NCI-H1694 treated with DMSO at 0.1 percent for 48 hours (cell line): Measurements from ENCODE around the gene MACROD2.

Experiments used
- DNase-seq: peaks from one replicate; lab custom pipeline; 2025; lab: John Stamatoyannopoulos, UW

MACROD2 gene

GRCh38 chr20:16064989-16065707 is 2069.8 kb downstream of the MACROD2 start:
- DNase-seq = no peak

- no peak for DNase-seq
Observed at GRCh38 chr20:16066571-16066970, 2071.3 kb downstream of the MACROD2 start.

GRCh38 chr20:16069389-16070010 is 2074.2 kb downstream of the MACROD2 start:
- no peak for DNase-seq

- DNase-seq = no peak
Observed at GRCh38 chr20:16072220-16072619, 2076.9 kb downstream of the MACROD2 start.

DNA sequence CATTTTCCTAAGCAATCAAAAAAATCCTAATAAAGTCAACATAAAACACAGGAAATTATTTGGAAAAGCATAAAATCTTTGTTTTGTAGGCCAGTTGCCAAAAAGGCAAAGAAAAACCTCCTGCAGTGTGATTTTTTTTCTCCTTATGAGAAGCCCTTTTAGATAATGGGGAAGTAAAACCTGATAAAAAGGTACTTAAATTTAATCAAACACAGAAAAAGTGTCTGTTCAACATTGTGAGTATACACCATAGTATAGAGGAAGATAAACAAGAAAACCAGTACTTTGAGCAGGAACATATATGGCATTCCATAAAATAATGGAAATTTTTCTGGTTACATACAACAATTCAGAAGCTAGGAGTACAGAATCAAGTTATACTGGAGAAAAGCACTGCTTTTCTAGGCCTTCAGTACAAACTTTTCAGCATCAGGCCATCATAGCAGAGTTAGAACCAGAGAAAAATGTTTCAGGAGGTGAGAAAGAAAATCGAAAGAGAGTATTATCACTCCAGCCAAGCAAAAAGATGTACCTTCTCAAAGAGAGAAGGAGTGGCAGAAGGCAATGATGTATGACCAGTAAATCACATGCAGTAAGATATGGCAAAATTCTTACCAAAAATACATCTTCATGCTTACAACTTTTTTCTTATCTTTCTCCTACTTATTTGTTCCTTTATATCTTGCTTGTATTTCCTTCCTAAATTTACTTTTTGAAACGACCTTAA is 2083.0 kb downstream of the MACROD2 start:
- DNase-seq = no peak

- no peak for DNase-seq
Observed at GRCh38 chr20:16081421-16081820, 2086.1 kb downstream of the MACROD2 start.

- no peak for DNase-seq
Observed at GRCh38 chr20:16082051-16082550, 2086.8 kb downstream of the MACROD2 start.

DNA sequence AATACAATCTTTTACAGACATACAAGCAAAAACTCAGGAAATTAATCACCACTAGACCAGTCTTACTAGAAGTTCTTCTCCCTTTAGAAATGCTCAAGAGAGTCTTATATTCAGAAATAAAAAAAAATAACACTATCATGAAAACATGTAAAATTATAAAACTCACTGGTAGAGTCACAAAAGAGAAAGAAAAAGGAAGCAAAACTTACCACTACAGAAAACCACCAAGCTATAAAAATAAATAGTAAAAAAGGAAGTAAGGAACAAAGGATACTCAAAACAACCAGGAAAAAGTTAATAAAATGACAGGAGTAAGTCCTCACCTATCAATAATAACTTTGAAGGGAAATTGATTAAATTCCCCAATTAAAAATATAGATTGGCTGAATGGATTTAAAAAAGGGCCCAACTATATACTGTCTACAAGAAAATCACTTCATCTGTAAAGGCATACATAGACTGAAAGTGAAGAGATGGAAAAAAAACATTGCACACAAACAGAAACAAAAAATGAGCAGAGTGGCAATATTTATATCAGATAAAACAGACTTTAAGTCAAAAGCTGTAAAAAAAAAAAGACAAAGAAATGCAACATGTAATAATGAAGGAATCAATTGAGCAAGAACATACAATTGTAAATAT is 2088.4 kb downstream of the MACROD2 start:
- no peak for DNase-seq

DNA sequence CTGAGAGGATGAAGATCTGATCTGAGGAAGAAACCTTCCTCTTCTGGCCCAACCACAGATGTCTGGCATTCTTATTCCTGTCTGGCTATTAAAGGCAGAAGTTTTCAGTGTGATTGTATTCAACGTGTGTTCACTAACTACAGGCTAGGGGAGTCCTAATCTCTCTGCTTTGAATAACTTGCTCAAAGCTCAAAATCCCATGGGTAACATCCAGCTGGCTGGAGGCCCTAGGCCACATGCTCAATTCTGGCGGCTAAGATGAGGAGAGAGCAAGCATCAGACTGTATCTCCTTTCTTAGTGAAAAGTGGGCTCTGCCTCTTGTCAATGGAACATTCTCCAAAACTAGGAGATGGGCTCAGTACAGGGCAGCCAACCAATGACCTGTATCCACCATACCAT is 2099.9 kb downstream of the MACROD2 start:
- no peak for DNase-seq

DNA sequence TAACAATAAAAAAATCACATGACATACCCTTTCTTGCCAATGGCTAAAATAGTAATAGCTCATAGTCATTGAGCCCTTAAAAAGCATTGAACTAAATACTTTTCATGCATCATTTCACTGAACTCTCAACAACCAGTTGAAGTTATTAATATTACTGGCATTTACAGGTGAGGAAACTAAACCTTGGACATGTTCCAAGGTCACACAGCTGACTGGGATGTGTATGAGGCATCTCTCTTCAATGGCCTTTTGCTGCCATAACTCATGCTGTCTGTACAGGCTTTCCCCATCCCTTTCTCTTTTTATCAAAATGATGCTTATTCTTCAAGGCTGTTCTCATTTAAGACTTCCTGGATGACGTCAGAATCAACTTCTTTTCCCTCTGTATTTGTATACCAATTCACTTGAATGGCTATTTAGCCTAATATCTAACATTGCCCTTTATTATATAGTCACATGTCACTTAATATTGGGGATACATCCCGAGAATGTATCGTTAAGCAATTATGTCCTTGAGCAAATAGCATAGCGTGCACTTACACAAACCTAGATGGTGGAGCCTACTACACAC is 2101.5 kb downstream of the MACROD2 start:
- no peak for DNase-seq

GRCh38 chr20:16097788-16098187 is 2102.5 kb downstream of the MACROD2 start:
- no peak for DNase-seq

DNA sequence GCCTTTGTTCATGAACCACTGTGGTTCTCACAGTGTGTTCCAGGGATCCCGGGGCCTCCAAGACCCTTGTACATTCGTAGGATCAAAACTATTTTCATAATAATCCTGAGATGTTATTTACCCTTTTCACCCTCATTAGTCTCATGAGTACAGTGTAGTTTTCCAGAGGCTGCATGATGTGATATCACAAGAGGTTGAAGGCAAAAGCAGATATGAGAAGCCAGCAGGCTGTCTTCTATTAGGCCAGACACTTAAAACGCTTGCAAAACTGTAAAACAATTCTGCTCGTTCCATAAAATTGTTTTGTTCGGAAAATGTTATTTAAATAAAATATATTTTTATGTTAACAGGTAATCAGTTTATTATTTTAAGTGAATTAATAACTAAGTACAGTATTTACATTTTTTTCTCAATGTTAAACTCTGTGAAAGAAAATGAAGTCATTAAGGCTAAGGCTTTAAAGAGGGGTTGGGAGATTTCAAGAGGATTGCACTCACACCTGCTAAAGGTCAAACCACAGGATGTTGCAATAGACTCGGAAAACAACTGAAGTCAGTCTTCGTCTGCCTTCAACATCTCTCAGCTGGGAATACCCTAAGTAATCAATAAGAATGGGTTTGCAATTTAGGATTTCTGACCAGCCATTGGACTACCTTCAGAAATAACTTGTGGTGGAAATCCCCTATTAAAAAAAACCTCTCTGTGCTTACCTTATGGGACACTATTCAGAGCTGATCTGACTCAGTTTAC is 2103.7 kb downstream of the MACROD2 start:
- DNase-seq = no peak

GRCh38 chr20:16100111-16100510 is 2104.8 kb downstream of the MACROD2 start:
- DNase-seq = no peak

DNA sequence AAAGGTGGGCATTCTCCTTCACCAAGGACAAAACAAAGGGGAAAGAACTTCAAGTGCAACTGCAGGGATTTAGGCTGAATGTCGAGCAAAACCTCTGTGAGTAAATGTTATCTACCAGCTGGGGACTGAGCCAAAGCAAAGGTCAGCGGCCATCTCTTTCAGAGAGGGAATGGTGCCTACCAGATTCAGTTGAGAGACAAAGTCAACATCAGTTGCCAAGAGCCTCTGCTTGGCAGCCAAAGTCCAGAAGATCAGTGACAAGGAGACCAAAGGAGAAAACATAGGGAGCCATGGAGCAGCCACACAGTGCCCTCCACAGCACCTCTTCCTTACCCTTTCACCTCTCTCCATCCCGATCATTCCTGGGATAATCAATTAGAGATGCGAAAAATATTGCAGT is 2105.5 kb downstream of the MACROD2 start:
- DNase-seq = no peak
